BE2C (cell line): ENCODE results near the gene GP2.

Source experiments
- DNase-seq: peaks from one replicate; pipeline ENCODE4 v3.0.0-alpha.2; 2020
- H3K27me3 ChIP-seq: fragments of 250-450 bp; sonication (Bioruptor Pico); 2 replicates; pipeline ENCODE4 v1.5.1; 2020; ENCODE audit warnings: mild to moderate bottlenecking
- H3K36me3 ChIP-seq: fragments of 250-450 bp; sonication (Bioruptor Pico); 2 replicates; pipeline ENCODE4 v1.5.1; 2020; ENCODE audit warnings: mild to moderate bottlenecking
- H3K4me1 ChIP-seq: fragments of 250-450 bp; sonication (Bioruptor Pico); 2 replicates; pipeline ENCODE4 v1.5.1; 2020
- H3K4me3 ChIP-seq: 2 replicates; pipeline ENCODE4 v1.5.1; 2011; ENCODE audit warnings: low read depth, low read length
- H3K9me3 ChIP-seq: fragments of 250-450 bp; sonication (Bioruptor Pico); 2 replicates; pipeline ENCODE4 v1.5.1; 2020
- CTCF ChIP-seq: IDR thresholded peaks from 2 replicates; pipeline ENCODE4 v1.5.1; 2012; ENCODE audit warnings: mild to moderate bottlenecking, low read depth, low read length

Gene GP2

GRCh38 chr16:20260215-20261009 is 66.9 kb downstream of the GP2 start:
- no peaks in the 10 kb centered on the region for H3K9me3 ChIP-seq
- H3K4me3 ChIP-seq: no peak overlapping the region
- H3K27me3 ChIP-seq: no peaks in the 10 kb centered on the region
- no peak for TF ChIP-seq CTCF
- DNase-seq: no peak
- H3K4me1 ChIP-seq: no peaks in the 10 kb centered on the region
- no peaks in the 10 kb centered on the region for H3K36me3 ChIP-seq
